B cell (primary cell): Measurements from ENCODE around the gene HIBCH. TPM values are rescaled to one million over a fixed set of nuclear protein-coding genes. Genes with fewer than 3 reads are reported as not detected.

Source experiments
- ATAC-seq: fragments of 200-7000 bp; cut with Tn5 transposase; one replicate; pipeline ENCODE4 v1.10.0; 2021; ENCODE audit warnings: low read depth, mild to moderate bottlenecking, moderate number of reproducible peaks, moderate library complexity
- CTCF ChIA-PET: fragments of 350-600 bp; sonication (Branson Sonifier 250); formaldehyde crosslinking; loops from one replicate; lab custom pipeline; 2021; ENCODE audit warnings: antibody characterized with exemption, inconsistent platforms; lab: Charles Lee
- POLR2A ChIA-PET: fragments of 350-600 bp; sonication (Branson Sonifier 250); formaldehyde crosslinking; loops from one replicate; lab custom pipeline; 2021; ENCODE audit warnings: antibody characterized with exemption; lab: Charles Lee
- DNase-seq: peaks from one replicate; pipeline ENCODE4 v3.0.0; 2013
- H2AFZ ChIP-seq: 2 replicates; pipeline ENCODE4 v1.6.1; 2012; ENCODE audit warnings: mild to moderate bottlenecking, low read depth, low read length; ENCODE audit not compliant: insufficient read depth, poor library complexity, severe bottlenecking
- H3K27ac ChIP-seq, 2 donors: 1 replicate in 1 of 2; 2 replicates in 1 of 2; pipeline ENCODE4 v1.5.1; 2012 to 2013; ENCODE audit warnings: low read length in 2 of 2, mild to moderate bottlenecking in 2 of 2, moderate library complexity in 1 of 2
- H3K27me3 ChIP-seq, 4 experiments: fragments of 200-600 bp in 1 of 4; sonication (generic) in 1 of 4; replicated peaks in 1 of 4; 1 replicate in 2 of 4; 2 replicates in 2 of 4; pipeline versions ENCODE4 v1.6.1 to v1.7.0; 2013 to 2016; ENCODE audit warnings: low read length in 3 of 4, mild to moderate bottlenecking in 2 of 4, mixed read lengths in 1 of 4, moderate library complexity in 1 of 4; ENCODE audit not compliant: insufficient read depth in 4 of 4, control insufficient read depth in 3 of 4; ENCODE audit errors: control extremely low read depth in 1 of 4
- H3K36me3 ChIP-seq, 2 experiments: replicated peaks in 1 of 2; 1 replicate in 1 of 2; 2 replicates in 1 of 2; pipeline versions ENCODE4 v1.6.1 to v1.7.1; 2013; ENCODE audit warnings: low read length in 1 of 2; ENCODE audit not compliant: insufficient read depth in 2 of 2, control insufficient read depth in 1 of 2; ENCODE audit errors: control extremely low read depth in 1 of 2, extremely low read depth in 1 of 2
- H3K4me1 ChIP-seq, 2 donors: fragments of 200-600 bp in 1 of 2; sonication (generic) in 1 of 2; 1 replicate in 1 of 2; 2 replicates in 1 of 2; pipeline versions ENCODE4 v1.5.1 to v1.6.1; 2013 to 2017; ENCODE audit warnings: low read length in 2 of 2; ENCODE audit not compliant: control insufficient read depth in 2 of 2, insufficient read depth in 2 of 2
- H3K4me2 ChIP-seq: replicated peaks from 2 replicates; pipeline ENCODE3; 2012; ENCODE audit warnings: mild to moderate bottlenecking, low read depth, low read length; ENCODE audit not compliant: poor library complexity, severe bottlenecking
- H3K4me3 ChIP-seq, 5 experiments: fragments of 200-600 bp in 1 of 5; sonication (generic) in 1 of 5; 1 replicate in 3 of 5; 2 replicates in 2 of 5; pipeline versions ENCODE4 v1.5.1 to v1.7.0; 2011 to 2016; ENCODE audit warnings: low read length in 4 of 5, mild to moderate bottlenecking in 4 of 5, low read depth in 2 of 5, control low read depth in 1 of 5, moderate library complexity in 1 of 5; ENCODE audit not compliant: insufficient read depth in 1 of 5; ENCODE audit errors: control extremely low read depth in 1 of 5, extremely low read depth in 1 of 5
- H3K79me2 ChIP-seq: fragments of 200-600 bp; sonication (generic); one replicate; pipeline ENCODE4 v1.6.0; 2016; ENCODE audit warnings: low read length; ENCODE audit not compliant: control insufficient read depth, insufficient read depth
- H3K9ac ChIP-seq: fragments of 200-600 bp; sonication (generic); 2 replicates; pipeline ENCODE4 v1.6.1; 2017; ENCODE audit warnings: mild to moderate bottlenecking, low read length, moderate library complexity
- H3K9me3 ChIP-seq, 3 donors: one replicate each; pipeline versions ENCODE4 v1.6.1 to v1.7.1; 2013; ENCODE audit warnings: low read length in 2 of 3; ENCODE audit not compliant: control insufficient read depth in 2 of 3, insufficient read depth in 1 of 3; ENCODE audit errors: control extremely low read depth in 1 of 3
- H4K20me1 ChIP-seq: 2 replicates; pipeline ENCODE4 v1.6.0; 2012; ENCODE audit warnings: mild to moderate bottlenecking, low read length; ENCODE audit not compliant: insufficient read depth, control insufficient read depth, poor library complexity, severe bottlenecking
- H3K27ac Mint-ChIP-seq: one replicate; pipeline ENCODE4 v1.8.0; 2021; ENCODE audit warnings: mixed read lengths
- H3K27me3 Mint-ChIP-seq: one replicate; pipeline ENCODE4 v1.8.0; 2021; ENCODE audit warnings: mixed read lengths
- H3K4me1 Mint-ChIP-seq: one replicate; pipeline ENCODE4 v1.8.0; 2021; ENCODE audit warnings: mixed read lengths
- H3K4me3 Mint-ChIP-seq: one replicate; pipeline ENCODE4 v1.8.0; 2021; ENCODE audit warnings: mixed read lengths
- H3K9me3 Mint-ChIP-seq: one replicate; pipeline ENCODE4 v1.8.0; 2022; ENCODE audit warnings: mixed read lengths; ENCODE audit not compliant: insufficient read depth
- CTCF ChIP-seq: fragments of 200-600 bp; IDR thresholded peaks from one replicate; pipeline ENCODE4 v1.8.0; 2022; ENCODE audit warnings: antibody characterized with exemption, mild to moderate bottlenecking
- EZH2 ChIP-seq: IDR thresholded peaks from 2 replicates; pipeline ENCODE4 v1.6.1; 2012; ENCODE audit warnings: borderline replicate concordance, low read depth, mild to moderate bottlenecking, moderate library complexity, low read length; ENCODE audit not compliant: insufficient read depth, poor library complexity, severe bottlenecking
- WGBS: methylation state at CpG from one replicate; pipeline ENCODE4 v1.1.5; 2013; ENCODE audit warnings: missing lambda C conversion rate; ENCODE audit not compliant: insufficient coverage; 5-methylcytosine and 5-hydroxymethylcytosine counted together
- intact Hi-C: fragments of 100-400 bp; cut with micrococcal nuclease; formaldehyde crosslinking; loops from one replicate; pipeline ENCODE4 v1.10.0; 2022
- polyA plus RNA-seq: library from polyadenylated mRNA; depleted of rRNA; stranded (reverse); fragments of >200 nt; gene quantifications from 2 replicates; pipeline ENCODE4 v1.2.3, GENCODE V29; 2012
- total RNA-seq, 2 donors: library from RNA; stranded (reverse); fragments of 120-200 nt in 1 of 2; gene quantifications; 1 replicate in 1 of 2; 2 replicates in 1 of 2; pipeline versions ENCODE4 v1.2.3 to v1.2.4, GENCODE V29; 2013 to 2022

HIBCH gene
- total and polyA plus RNA-seq, 2 donors (not counting 1 experiment from before 2014, with no cell fraction given) = 5.6 to 30.2 TPM

GRCh38 chr2:190340369-190340768 lies 20.7 kb upstream of the HIBCH start:
- ChIA-PET POLR2A (no interaction called here), CTCF (no interaction called here)
- WGBS = 71% methylated on average over 1 of the region's 2 CpGs
- Mint-ChIP-seq H3K4me1 (peaks cover 13% of the 10 kb centered on the region), H3K27ac (no peak overlapping the region), H3K9me3 (no peaks in the 10 kb centered on the region), H3K27me3 (no peaks in the 10 kb centered on the region), H3K4me3 (no peak overlapping the region)
- no peak for DNase-seq
- Histone ChIP-seq H3K4me1 (peaks cover 7 to 11% of the 10 kb centered on the region in 2 donors), H3K4me3 (no peak overlapping the region), H4K20me1 (no peaks in the 10 kb centered on the region), H3K9me3 (no peaks in the 10 kb centered on the region), H3K9ac (no peak overlapping the region), H3K36me3 (no peaks in the 10 kb centered on the region), H3K4me2 (no peak overlapping the region), H3K27ac (no peak overlapping the region), H3K27me3 (no peaks in the 10 kb centered on the region), H2AFZ (no peak overlapping the region), H3K79me2 (no peaks in the 10 kb centered on the region)
- no peak for TF ChIP-seq CTCF
- no peak for ATAC-seq
- intact Hi-C loops = no loop called here

- no peak overlapping the region for H3K4me3 Mint-ChIP-seq
- peaks cover 10% of the 10 kb centered on the region for H3K4me1 Mint-ChIP-seq
- TF ChIP-seq CTCF = no peak
- TF ChIP-seq EZH2 = no peak
- H3K79me2 ChIP-seq = no peaks in the 10 kb centered on the region
- no peak overlapping the region for H3K4me2 ChIP-seq
- H2AFZ ChIP-seq = no peak overlapping the region
- DNase-seq = no peak
- H3K9me3 ChIP-seq = no peaks in the 10 kb centered on the region
- CTCF ChIA-PET = interaction anchor here (1.4 to 1.5 kb wide), 2 partner anchors 9 to 38 kb away, joined by 3 to 4 read pairs; no protein-coding TSS in a partner anchor
- no peaks in the 10 kb centered on the region for H3K9me3 Mint-ChIP-seq
- no peak for ATAC-seq
- H3K27ac ChIP-seq = no peak overlapping the region
- intact Hi-C loops = no loop called here
- H3K27me3 ChIP-seq = no peaks in the 10 kb centered on the region
- no peaks in the 10 kb centered on the region for H4K20me1 ChIP-seq
- no CpG with 5 or more reads among the region's 1 CpG for WGBS
- H3K36me3 ChIP-seq = no peaks in the 10 kb centered on the region
- no peak overlapping the region for H3K4me3 ChIP-seq
- H3K9ac ChIP-seq = no peak overlapping the region
- H3K4me1 ChIP-seq = peaks cover 2 to 7% of the 10 kb centered on the region in 2 donors
- POLR2A ChIA-PET = no interaction called here
- no peak overlapping the region for H3K27ac Mint-ChIP-seq
- no peaks in the 10 kb centered on the region for H3K27me3 Mint-ChIP-seq
Measured at GRCh38 chr2:190339394-190339793, 19.8 kb upstream of the HIBCH start.
